GM18499 (cell line): ENCODE data around the gene CELSR1.

Experiments used
- ATAC-seq: cut with Tn5 transposase; IDR thresholded peaks from one replicate; pipeline ENCODE4 v1.9.1; 2021; ENCODE audit warnings: moderate number of reproducible peaks; ENCODE audit not compliant: insufficient read depth, unreplicated experiment

The CELSR1 gene

DNA sequence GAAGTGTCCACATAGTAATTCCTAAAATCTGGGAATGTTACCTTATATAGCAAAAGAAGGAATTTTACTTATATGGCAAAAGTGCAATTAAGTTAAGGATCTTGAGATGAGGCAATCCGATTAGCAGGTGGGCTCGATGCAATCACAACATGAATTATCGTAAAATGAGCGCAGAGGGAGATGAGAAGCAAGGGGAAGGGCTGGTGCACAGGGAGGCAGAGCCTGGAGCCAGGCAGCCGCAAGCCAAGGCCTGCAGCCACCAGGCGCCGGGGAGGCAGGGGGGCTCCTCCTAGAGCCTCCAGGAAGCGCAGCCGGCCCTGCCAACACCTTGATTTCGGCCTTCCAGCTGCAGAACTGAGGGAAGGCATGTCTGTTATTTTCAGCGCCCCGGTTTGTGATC is 85.7 kb downstream of the CELSR1 start:
- ATAC-seq: no peak

GRCh38 chr22:46450931-46451561 is 86.4 kb downstream of the CELSR1 start:
- no peak for ATAC-seq

DNA sequence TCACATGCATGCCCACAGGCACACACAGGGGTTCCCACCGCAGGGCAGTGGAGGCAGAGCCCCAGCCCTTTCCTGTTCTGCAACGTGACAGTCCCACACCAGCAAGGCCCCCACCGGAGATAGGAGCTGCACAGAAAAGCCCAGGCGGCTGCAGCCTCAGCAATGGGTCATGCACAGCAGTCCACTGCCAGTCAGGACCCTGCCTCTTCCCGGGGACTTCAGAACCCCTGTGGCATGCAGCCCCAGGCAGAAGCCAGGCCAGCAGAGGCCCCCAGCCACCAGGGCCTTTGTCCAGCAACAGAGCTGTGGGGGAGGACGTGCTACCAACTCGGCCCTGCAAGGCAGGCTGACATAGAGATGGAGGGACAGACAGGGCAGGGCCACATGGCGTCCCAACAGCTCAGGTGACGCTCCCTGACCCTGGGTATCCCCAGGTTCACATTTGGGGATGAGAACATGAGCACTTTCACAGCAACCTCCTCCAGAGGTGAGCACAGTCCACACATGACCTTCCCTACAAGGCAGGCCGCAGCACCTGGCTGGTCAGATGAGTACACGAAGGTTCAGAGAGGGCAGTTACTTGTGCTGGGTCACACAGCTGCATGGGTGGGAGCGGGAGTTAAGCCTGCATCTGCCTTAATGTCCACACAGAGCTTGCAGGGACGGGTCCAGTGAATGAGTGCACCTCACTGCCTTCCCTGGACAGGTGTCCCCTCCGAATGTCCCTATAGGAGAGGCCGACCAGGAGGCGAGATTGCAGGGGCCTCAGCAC is 87.3 kb downstream of the CELSR1 start:
- no peak for ATAC-seq

- ATAC-seq: no peak
These were observed 88.2 kb downstream of the CELSR1 start for GRCh38 chr22:46449116-46449691.

DNA sequence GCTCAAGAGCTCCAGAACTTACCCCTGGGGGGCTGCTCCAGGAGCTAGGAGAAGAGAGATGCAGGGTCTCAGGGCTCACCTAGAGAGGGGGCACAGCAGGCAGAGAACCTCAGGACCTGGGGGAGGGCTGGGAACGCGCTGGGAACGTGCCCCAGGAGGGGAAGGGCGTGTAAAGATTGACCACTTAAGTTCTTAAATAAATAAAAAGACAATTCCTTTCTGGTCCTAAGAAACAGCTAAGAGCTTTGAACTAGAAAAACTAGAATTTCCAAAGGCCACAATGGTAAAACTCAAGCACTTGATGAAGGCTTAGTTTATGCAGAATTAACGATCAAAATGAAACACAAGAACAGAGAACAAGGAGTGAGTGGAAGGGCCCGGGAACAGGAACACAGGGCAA is 89.1 kb downstream of the CELSR1 start:
- ATAC-seq: no peak

DNA sequence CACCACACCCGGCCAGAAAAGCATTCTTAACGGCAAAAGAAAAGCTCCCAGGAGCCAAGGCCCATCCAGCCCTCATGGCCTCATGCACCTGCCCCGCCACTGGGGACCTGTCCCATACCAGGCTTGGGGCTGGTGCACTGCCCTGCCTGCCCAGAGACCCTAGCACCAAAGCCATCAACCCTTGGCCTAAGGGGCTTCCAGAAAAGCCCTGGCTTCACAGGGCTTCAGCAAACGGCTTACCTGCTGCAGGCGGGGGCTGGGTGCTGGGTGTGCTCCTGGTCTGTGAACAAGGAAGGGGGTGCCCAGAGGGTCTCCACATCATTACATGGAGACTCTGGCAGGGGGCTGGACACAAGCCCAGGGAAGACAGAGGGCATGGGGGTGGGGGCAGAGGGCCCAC is 89.5 kb downstream of the CELSR1 start:
- ATAC-seq: no peak

GRCh38 chr22:46446799-46447198 is 90.6 kb downstream of the CELSR1 start:
- no peak for ATAC-seq

GRCh38 chr22:46445771-46446420 is 91.5 kb downstream of the CELSR1 start:
- ATAC-seq: no peak

GRCh38 chr22:46444390-46444854 is 93.0 kb downstream of the CELSR1 start:
- ATAC-seq: no peak

- ATAC-seq: no peak
These were observed 93.5 kb downstream of the CELSR1 start for GRCh38 chr22:46443850-46444389.

DNA sequence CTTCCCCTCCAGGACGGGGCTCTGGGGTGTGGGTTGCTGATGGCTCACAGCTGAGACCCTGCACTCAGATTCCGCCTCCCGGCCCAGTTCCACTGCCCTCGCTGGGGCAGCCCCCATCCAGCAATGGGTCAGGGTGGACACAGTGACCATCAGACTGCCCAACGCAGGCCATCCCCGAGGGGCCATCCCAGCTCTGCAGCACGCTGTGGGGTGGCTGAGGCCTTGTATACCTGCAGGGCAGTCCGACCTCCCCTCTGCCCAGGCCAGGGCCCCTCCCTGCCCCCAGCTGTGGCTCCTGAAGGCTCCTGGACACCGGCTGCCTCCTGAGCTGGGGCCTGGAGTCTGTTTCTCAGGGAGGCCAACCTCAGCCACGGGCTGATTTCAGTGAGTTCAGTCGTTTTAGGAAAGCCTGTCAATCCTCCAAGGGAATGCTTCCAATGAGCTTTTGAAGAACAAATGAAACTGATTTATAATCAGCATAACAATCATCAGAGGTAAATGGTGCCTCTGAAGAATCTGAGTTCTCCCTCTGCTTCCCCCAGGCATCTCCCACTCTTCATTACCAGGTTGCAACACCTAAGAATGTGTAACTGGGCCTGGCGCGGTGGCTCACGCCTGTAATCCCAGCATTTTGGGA is 95.1 kb downstream of the CELSR1 start:
- ATAC-seq: no peak

DNA sequence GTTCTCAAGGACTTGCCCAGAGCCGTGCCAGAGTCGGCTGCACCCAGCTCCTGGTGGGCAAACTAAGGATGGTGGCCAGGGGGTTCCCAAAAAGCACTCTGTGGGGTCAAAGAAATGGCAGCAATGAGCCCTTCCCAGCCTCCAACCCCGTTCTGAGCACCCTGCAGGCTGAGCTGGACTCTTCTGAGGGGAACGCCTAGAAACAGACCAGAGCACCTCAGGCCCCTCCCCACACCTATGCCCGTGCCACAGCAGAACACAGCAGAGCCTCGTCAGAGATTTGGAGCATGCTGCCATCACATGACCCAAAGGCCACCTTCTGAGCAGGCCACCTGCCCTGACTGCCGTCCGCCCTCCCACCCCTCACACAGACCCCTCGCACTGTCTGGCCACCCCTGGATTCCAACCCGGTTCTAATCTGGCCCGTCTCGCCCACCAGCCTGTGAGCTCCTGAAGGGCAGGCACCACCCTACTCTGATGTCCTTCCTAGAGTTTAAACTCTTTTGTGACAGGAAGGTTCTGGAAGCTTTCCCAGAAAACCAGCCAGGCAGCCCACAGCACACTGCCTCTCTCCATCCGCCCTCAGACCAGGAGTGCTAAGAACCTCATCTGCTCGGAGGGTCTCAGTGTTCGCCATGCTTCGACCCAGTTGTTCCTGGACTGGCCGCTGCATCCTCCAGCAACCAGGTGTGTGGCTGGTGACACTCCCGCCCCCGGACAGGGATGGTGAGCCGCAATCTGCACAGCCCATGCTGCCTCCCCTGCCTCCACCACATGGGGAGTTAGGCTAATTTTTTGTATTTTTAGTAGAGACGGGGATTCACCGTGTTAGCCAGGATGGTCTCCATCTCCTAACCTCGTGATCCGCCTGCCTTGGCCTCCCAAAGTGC is 97.6 kb downstream of the CELSR1 start:
- ATAC-seq: no peak

- no peak for ATAC-seq
These were observed 98.3 kb downstream of the CELSR1 start for GRCh38 chr22:46439111-46439510.

- no peak for ATAC-seq
These were observed 99.6 kb downstream of the CELSR1 start for GRCh38 chr22:46437671-46438440.

GRCh38 chr22:46436595-46437175 is 100.7 kb downstream of the CELSR1 start:
- no peak for ATAC-seq

- ATAC-seq: no peak
These were observed 104.1 kb downstream of the CELSR1 start for GRCh38 chr22:46433318-46433717.

DNA sequence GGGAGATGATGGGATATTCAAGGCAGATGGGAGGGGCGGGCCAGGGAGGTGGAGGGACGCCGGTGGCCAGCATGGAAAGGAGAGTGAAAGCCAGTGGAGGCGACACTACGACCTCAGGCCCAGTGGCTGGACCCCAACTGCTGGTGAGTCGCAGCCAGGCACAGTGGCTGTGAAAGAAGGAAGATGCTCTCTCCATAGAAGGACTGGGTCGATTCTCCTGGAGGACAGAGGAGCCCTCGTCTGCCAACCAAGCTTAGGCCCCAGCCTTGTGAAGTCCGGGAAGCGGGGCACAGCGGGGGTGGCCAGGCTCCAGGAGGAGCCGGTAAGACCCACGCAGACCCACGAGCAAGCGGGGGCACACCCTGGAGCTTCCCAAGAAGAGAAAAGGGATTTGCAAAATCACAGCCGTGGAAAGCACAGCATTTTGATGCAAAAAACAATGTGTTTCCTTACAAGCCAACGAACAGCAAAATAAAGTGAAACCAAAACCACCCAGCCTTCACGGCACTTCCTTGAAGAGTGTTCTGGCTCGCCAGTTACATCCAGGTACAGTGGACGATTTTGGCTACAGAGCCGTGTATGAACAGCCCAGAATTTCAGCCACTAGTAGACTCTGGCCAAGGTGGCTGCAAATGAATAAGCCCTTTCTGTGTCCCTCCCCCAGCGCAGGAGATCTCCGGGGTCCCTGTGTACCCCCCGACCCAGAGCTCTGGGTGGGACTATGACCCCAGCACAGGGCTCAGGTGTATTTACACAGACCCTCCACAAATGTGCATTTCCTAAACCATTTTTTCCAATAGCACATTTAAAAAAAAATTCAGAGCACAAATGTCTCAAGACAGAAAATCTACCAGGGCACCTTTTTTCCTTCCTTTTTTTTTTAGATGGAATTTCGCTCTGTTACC is 105.0 kb downstream of the CELSR1 start:
- no peak for ATAC-seq
